Lower leg skin (tissue), 3 donors: ENCODE data around the gene PHF21A.

Experiments used
- POLR2A ChIP-seq, 2 donors: fragments of 450-650 bp; IDR thresholded peaks; one replicate each; pipeline ENCODE4 v1.6.1; 2016 to 2017; ENCODE audit warnings: antibody characterized with exemption in 2 of 2, mild to moderate bottlenecking in 1 of 2, moderate library complexity in 1 of 2
- TF ChIP-seq, protein P1 (sequence below), 3 donors: fragments of 450-650 bp; IDR thresholded peaks; one replicate each; pipeline ENCODE4 v1.5.1; 2016; ENCODE audit warnings: antibody characterized with exemption in 3 of 3, mild to moderate bottlenecking in 3 of 3, moderate library complexity in 2 of 3

DNA sequence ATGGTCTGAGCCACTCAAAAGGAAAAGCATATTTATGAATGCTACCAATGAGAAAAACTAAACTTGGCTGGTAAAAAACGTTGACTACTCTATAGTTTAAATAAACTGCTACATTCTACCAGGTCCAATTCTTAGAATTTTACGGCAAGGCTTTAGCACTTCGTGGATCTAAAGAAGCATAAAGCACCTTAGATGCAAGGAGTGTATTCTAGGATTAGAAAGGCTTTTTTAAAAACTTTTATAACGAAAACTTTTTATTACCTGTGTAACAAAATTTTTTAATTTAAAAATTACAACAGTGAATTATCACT lies 13.9 kb downstream of the PHF21A start:
- TF ChIP-seq, protein P1, sequence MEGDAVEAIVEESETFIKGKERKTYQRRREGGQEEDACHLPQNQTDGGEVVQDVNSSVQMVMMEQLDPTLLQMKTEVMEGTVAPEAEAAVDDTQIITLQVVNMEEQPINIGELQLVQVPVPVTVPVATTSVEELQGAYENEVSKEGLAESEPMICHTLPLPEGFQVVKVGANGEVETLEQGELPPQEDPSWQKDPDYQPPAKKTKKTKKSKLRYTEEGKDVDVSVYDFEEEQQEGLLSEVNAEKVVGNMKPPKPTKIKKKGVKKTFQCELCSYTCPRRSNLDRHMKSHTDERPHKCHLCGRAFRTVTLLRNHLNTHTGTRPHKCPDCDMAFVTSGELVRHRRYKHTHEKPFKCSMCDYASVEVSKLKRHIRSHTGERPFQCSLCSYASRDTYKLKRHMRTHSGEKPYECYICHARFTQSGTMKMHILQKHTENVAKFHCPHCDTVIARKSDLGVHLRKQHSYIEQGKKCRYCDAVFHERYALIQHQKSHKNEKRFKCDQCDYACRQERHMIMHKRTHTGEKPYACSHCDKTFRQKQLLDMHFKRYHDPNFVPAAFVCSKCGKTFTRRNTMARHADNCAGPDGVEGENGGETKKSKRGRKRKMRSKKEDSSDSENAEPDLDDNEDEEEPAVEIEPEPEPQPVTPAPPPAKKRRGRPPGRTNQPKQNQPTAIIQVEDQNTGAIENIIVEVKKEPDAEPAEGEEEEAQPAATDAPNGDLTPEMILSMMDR (IDR thresholded peaks at IDR 0.05) = no peak
- no peak for TF ChIP-seq POLR2A (IDR thresholded peaks at IDR 0.05)
